Measurements from ENCODE around the gene PON3. TPM values are rescaled to one million over a fixed set of nuclear protein-coding genes. Genes with fewer than 3 reads are reported as not detected.

Gene PON3
- total RNA-seq, 2 donors from 2014 or later: not detected

DNA sequence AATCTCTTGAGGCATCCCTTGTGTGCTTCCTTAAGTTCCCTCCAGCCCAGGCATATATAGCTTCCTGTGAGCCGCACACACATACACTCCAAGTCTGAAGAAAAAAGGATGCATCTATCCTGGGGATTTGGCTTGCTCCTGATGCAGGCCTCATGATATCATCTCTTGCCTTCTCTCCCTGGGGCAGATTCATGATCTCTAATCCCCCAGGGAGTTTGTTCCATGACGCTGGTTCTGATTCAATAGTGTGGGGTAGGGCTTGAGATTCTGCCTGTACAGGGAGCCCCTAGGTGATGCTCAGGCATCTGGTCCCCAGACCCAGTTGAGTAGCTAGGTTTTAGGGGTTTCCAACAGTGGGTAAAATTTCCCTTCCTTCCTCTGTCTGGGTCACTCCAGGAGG is 73.3 kb downstream of the PON3 start:
- Mint-ChIP-seq H3K27ac (peak overlapping the region; percentile 14), H3K36me3 (ENCODE audit: low read depth) (peaks cover 2% of the 10 kb centered on the region), H3K27me3 (peaks cover 9% of the 10 kb centered on the region), H3K4me3 (no peak overlapping the region), H3K4me1 (peaks cover 3% of the 10 kb centered on the region)
- ATAC-seq: no peak
- no peak for DNase-seq
- no peaks in the 10 kb centered on the region for H3K9me3 ChIP-seq (ENCODE audit: control insufficient read depth, low read length, poor library complexity, severe bottlenecking)

DNA sequence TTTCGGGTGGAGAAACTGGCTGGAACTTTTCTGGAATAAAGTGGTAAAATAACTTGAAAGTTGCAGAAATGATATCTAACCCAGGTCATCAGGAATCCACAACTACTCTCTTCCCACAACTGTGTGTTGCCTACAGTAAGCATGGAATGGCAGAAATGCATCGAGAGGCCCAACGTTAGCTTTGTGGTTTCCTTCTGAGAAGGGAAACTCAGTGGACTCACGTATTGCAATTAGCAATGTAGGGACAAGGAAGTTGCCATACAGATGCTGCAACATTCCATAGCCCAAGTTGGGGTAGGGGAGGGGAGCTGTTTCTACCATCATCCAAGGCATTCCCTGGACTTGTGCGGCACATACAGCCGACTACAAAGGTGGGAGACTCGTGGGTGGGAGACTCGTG is 73.8 kb downstream of the PON3 start:
- ATAC-seq (no peak), DNase-seq (no peak)
- Mint-ChIP-seq H3K4me3 (no peak overlapping the region), H3K27ac (no peak overlapping the region), H3K27me3 (peaks cover 9% of the 10 kb centered on the region), H3K4me1 (peaks cover 3% of the 10 kb centered on the region), H3K36me3 (ENCODE audit: low read depth) (no peaks in the 10 kb centered on the region)
- H3K9me3 ChIP-seq (ENCODE audit: control insufficient read depth, low read length, poor library complexity, severe bottlenecking): no peaks in the 10 kb centered on the region

DNA sequence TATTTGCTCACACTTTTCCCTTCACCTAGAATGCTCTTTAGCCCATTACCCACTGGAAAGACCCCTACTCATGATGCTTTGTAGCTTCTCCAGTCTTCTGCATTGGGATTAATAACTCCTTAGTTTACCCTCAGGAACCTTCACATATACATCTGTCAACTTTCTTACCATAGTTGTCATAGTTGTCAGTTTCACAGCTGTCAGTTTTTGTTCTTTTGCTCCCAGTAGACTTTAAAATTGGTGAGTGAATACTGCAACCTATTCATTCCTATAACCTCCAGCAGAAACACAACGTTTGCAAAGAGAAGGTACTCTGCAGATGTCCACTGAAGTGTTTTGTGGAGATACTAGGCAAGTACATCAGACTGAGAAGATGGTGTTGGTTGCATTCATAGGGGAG is 74.5 kb downstream of the PON3 start:
- no peak for DNase-seq
- H3K27ac Mint-ChIP-seq: no peak overlapping the region
- H3K4me3 Mint-ChIP-seq: no peak overlapping the region
- no peaks in the 10 kb centered on the region for H3K36me3 Mint-ChIP-seq (ENCODE audit: low read depth)
- H3K27me3 Mint-ChIP-seq: peaks cover 9% of the 10 kb centered on the region
- peaks cover 3% of the 10 kb centered on the region for H3K4me1 Mint-ChIP-seq
- H3K9me3 ChIP-seq (ENCODE audit: control insufficient read depth, low read length, poor library complexity, severe bottlenecking): no peaks in the 10 kb centered on the region
- ATAC-seq: no peak

DNA sequence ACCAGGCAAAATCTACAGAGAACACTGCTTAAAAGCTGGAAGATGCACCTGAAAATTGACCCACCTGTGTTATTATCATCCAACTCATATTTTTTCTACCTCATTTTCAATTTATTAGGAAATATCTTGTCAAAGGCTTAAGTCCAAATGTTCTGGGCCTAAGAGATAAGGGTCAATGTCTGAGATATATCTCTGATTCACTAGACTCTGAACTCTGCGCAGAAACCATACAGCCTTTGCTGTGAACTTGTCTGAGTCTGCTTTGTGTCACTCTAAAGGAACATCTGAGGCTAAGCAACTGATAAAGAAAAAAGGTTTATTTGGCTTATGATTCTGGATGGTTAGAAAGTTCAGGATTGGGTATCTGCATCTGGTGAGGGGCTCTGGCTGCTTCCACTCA is 75.5 kb downstream of the PON3 start:
- Mint-ChIP-seq H3K4me3 (no peak overlapping the region), H3K27me3 (peaks cover 9% of the 10 kb centered on the region), H3K27ac (no peak overlapping the region), H3K4me1 (peaks cover 3% of the 10 kb centered on the region), H3K36me3 (ENCODE audit: low read depth) (no peaks in the 10 kb centered on the region)
- DNase-seq (no peak), ATAC-seq (no peak)
- no peaks in the 10 kb centered on the region for H3K9me3 ChIP-seq (ENCODE audit: control insufficient read depth, low read length, poor library complexity, severe bottlenecking)

DNA sequence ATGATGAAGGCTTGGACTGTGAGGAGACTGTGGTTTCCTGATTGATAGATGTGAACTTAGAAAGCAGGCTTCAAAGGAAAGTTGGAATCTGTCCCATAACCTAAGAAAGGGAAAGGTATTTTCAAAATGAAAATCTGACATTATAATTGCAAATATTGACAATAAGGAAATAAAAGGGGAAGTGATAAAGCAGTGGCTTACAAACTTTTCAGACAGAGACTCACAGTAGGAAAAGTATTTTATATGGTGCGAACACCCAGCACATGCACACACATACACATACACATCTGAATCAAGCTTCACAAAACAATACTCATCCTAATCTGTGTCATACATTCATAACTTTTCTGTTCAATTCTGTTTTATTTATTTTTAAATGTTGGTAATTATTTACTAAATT is 76.6 kb downstream of the PON3 start:
- no peak overlapping the region for H3K27ac Mint-ChIP-seq
- no peak for ATAC-seq
- H3K4me1 Mint-ChIP-seq: no peaks in the 10 kb centered on the region
- no peaks in the 10 kb centered on the region for H3K9me3 ChIP-seq (ENCODE audit: control insufficient read depth, low read length, poor library complexity, severe bottlenecking)
- no peak for DNase-seq
- no peaks in the 10 kb centered on the region for H3K27me3 Mint-ChIP-seq
- H3K4me3 Mint-ChIP-seq: no peak overlapping the region
- no peaks in the 10 kb centered on the region for H3K36me3 Mint-ChIP-seq (ENCODE audit: low read depth)

DNA sequence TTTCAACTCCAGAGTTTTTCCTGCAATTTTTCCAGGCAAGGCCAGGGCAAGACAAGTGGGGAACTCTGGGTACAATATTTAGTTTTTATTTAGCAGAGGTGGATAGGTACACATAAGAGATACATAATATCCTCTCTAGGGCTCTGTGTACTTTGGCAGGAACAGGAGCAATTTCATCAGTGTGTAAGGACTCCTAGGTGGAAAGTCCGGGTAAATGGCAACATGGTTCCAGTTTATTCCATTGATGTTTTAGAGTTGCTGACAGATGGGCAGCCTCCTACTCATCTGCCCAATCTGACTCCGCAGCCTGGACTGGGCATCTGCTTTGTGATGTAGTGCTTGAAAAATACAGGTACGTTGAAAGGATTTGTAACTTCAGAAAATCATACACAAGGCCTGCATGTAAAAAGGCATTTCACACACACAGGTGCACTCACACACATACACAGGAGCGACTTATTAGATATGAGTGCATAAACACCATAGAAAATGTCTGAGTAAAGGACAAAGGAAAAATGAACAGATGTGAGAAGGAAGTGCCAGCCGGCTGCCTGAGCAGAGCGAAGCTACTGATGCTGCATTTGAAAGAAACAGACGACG is 77.6 kb downstream of the PON3 start:
- no peaks in the 10 kb centered on the region for H3K27me3 Mint-ChIP-seq
- H3K4me1 Mint-ChIP-seq: no peaks in the 10 kb centered on the region
- H3K9me3 ChIP-seq (ENCODE audit: control insufficient read depth, low read length, poor library complexity, severe bottlenecking): no peaks in the 10 kb centered on the region
- DNase-seq (no peak), ATAC-seq (no peak)
- peaks cover 2% of the 10 kb centered on the region for H3K36me3 Mint-ChIP-seq (ENCODE audit: low read depth)
- H3K4me3 Mint-ChIP-seq: peak overlapping the region; percentile 31
- no peak overlapping the region for H3K27ac Mint-ChIP-seq

DNA sequence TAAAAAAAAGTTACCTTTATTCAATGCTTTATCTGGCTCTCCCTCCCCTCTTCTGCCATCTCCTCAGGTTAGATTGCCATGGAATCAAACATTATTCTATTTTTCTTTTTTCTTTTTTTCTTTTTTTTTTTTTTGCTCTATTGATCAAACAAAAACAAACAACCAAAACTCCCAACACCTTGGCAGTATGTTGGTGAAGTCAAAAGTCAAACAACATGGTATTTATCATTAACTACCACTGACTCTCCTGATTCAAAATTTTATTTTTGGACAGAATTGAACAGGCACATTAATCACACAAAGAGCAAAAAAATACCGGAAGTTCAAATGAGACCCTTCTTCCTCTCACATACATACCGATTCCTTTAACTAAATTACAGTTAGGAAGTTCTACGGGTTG is 78.2 kb downstream of the PON3 start:
- no peaks in the 10 kb centered on the region for H3K9me3 ChIP-seq (ENCODE audit: control insufficient read depth, low read length, poor library complexity, severe bottlenecking)
- no peak for ATAC-seq

DNA sequence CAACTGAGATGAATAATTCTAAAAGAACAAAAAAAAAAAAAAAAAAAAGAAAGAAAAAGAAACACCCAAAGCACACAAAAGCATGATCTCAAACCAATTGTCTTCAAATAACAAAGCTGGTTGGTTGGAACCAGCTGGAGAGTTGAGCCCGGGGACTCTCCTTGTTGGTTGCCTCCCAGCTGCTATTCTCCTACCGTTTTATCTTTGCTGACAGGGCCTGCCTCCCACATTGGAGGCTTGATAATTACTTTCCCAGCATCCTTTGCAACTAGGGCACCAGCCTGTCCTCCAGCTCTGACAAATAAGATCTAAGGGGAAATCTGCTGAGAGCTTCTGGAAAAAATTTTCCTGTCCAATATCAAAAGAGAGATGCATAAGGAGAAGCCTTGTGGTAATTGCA is 78.6 kb downstream of the PON3 start:
- Mint-ChIP-seq H3K4me1 (no peaks in the 10 kb centered on the region), H3K27ac (no peak overlapping the region), H3K36me3 (ENCODE audit: low read depth) (peaks cover 2% of the 10 kb centered on the region), H3K4me3 (no peak overlapping the region), H3K27me3 (no peaks in the 10 kb centered on the region)
- DNase-seq: no peak
- H3K9me3 ChIP-seq (ENCODE audit: control insufficient read depth, low read length, poor library complexity, severe bottlenecking): no peaks in the 10 kb centered on the region
- no peak for ATAC-seq

More for the DNA sequence above, 78.2 kb downstream of the PON3 start:
- no peaks in the 10 kb centered on the region for H3K27me3 Mint-ChIP-seq
- no peaks in the 10 kb centered on the region for H3K4me1 Mint-ChIP-seq
- DNase-seq: no peak
- H3K36me3 Mint-ChIP-seq (ENCODE audit: low read depth): peaks cover 2% of the 10 kb centered on the region
- no peak overlapping the region for H3K4me3 Mint-ChIP-seq
- H3K27ac Mint-ChIP-seq: no peak overlapping the region

DNA sequence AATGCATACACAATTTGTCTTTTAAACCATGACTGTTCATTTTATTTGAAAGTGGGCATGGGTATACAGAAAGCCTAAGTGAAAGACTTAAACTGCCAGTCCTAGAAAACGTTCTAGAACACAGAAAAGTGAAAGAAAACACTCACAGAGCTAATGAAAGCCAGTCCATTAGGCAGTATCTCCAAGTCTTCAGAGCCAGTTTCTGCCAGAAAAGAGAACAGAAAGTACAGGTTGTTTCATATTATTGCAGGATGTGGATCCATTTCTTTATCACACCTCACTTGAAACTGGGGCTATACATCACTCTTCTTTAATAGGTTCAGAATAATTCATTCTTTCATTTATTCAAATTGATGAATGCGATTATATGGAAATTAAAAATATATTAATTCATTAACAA is 79.6 kb downstream of the PON3 start:
- Mint-ChIP-seq H3K4me3 (no peak overlapping the region), H3K36me3 (ENCODE audit: low read depth) (peaks cover 2% of the 10 kb centered on the region), H3K27me3 (no peaks in the 10 kb centered on the region), H3K4me1 (no peaks in the 10 kb centered on the region), H3K27ac (no peak overlapping the region)
- DNase-seq: no peak
- no peak for ATAC-seq
- no peaks in the 10 kb centered on the region for H3K9me3 ChIP-seq (ENCODE audit: control insufficient read depth, low read length, poor library complexity, severe bottlenecking)

DNA sequence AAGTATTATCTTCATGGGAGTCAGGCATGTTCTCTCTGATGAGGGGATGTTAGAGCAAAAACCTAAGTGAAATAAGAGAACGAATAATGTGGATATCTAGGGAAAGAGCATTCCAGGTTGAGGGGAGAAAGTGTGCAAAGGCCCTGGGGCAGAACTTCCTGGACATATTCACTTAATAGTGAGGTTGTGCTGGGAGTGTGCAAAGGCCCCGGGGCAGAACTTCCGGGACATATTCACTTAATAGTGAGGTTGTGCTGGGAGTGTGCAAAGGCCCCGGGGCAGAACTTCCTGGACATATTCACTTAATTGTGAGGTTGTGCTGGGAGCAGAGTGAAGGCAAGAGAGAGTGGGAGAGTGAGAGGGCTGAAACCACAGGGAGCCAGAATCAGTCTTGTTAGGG is 83.6 kb downstream of the PON3 start:
- ATAC-seq: no peak
- Mint-ChIP-seq H3K4me3 (no peak overlapping the region), H3K27me3 (peaks cover 18% of the 10 kb centered on the region), H3K36me3 (ENCODE audit: low read depth) (peaks cover 2% of the 10 kb centered on the region), H3K27ac (no peak overlapping the region), H3K4me1 (no peaks in the 10 kb centered on the region)
- no peak for DNase-seq
- H3K9me3 ChIP-seq (ENCODE audit: control insufficient read depth, low read length, poor library complexity, severe bottlenecking): no peaks in the 10 kb centered on the region

DNA sequence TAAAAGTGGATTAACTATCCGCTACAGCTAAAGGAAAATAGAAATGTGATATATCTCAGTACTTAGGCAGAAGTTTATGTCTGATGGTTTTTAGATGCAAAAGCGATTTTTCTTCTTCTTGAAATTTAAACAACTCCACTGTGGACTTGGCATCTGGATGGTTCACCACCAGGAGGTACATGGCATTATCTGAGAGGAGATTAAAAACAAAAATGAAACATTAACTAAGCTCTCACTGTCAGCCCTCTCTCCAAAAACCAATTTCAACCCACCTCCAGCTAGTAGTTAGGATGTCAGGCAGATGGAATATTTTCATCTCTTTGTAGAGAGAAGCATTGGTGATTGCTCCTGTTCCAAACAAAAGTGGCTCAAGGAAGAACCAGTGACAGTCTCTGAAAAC is 84.8 kb downstream of the PON3 start:
- Mint-ChIP-seq H3K27me3 (peaks cover 22% of the 10 kb centered on the region), H3K4me3 (no peak overlapping the region), H3K27ac (no peak overlapping the region), H3K36me3 (ENCODE audit: low read depth) (peaks cover 2% of the 10 kb centered on the region), H3K4me1 (no peaks in the 10 kb centered on the region)
- DNase-seq (no peak), ATAC-seq (no peak)
- no peaks in the 10 kb centered on the region for H3K9me3 ChIP-seq (ENCODE audit: control insufficient read depth, low read length, poor library complexity, severe bottlenecking)

DNA sequence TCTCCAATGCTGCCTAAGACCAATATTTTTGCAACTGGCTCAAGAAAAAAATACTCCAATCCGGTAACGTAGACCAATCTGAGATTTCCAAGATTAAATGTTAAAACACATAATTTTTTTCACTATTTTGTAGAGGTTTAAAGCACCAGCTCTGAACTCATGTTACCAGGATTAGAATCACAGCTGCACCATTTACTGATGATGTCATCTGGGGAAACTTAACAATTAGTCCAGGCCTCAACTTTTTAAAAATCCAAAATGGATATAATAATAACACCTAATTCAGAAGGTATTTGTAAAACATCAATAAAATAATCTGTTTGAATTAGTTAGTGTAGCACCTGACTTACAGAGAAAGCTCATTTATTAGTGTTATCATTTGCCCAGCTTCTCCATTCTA is 86.2 kb downstream of the PON3 start:
- H3K4me3 Mint-ChIP-seq: no peak overlapping the region
- H3K36me3 Mint-ChIP-seq (ENCODE audit: low read depth): peaks cover 2% of the 10 kb centered on the region
- no peak overlapping the region for H3K27ac Mint-ChIP-seq
- DNase-seq (no peak), ATAC-seq (no peak)
- no peaks in the 10 kb centered on the region for H3K4me1 Mint-ChIP-seq
- no peaks in the 10 kb centered on the region for H3K9me3 ChIP-seq (ENCODE audit: control insufficient read depth, low read length, poor library complexity, severe bottlenecking)
- H3K27me3 Mint-ChIP-seq: peaks cover 27% of the 10 kb centered on the region
